ENCODE results near the gene CDH15.

- TF ChIP-seq CTCF (IDR thresholded peaks at IDR 0.05) (no peak), POLR2A (IDR thresholded peaks at IDR 0.05) (no peak)
These were observed 9.5 kb upstream of the CDH15 start for GRCh38 chr16:89161763-89162713.
